ENCODE results near the gene SORCS1. TPM values are rescaled to one million over a fixed set of nuclear protein-coding genes. Genes with fewer than 3 reads are reported as not detected.

SORCS1 gene
- total RNA-seq, 4 donors from 2014 or later, result 0.40 to 5.1 (median 2.5) TPM

- Histone ChIP-seq H3K4me1 (peaks cover 0 to 2% (median 0%) of the 10 kb centered on the region in 4 donors), H3K27ac (peak overlapping the region in 2 of 4 donors; percentile 34 to 39), H3K36me3 (no peaks in the 10 kb centered on the region), H3K4me3 (peak overlapping the region; percentile 22 to 49 (median 39)), H3K27me3 (peaks cover 64% of the 10 kb centered on the region), H3K9me3 (no peaks in the 10 kb centered on the region)
- intact Hi-C loops (cut with DNase I; ENCODE audit: low total_unique reads) (no loop called here), in situ Hi-C loops (cut with MboI; ENCODE audit: low pct_ligation_motif_present in 1 of 4, low pct_unique_long_range_greater_than_20kb in 1 of 4, low sequenced_read_pairs in 3 of 4) (no loop called here)
- DNase-seq, result no peak
- 3 to 7% methylated on average over 3 to 14 of the region's 14 CpGs for WGBS, 2 donors (ENCODE audit: low coverage in 1 of 2)
- no peak for TF ChIP-seq CTCF (IDR thresholded peaks at IDR 0.05)
- TF ChIP-seq EP300 (IDR thresholded peaks at IDR 0.05; ENCODE audit: low read depth), result no peak
- no peak for TF ChIP-seq POLR2AphosphoS5 (IDR thresholded peaks at IDR 0.05)
- TF ChIP-seq POLR2A (IDR thresholded peaks at IDR 0.05), result no peak
Measured at GRCh38 chr10:107164992-107165391, 486 bp upstream of the SORCS1 start.

GRCh38 chr10:107163076-107163855 is 1.2 kb downstream of the SORCS1 start:
- TF ChIP-seq POLR2A (IDR thresholded peaks at IDR 0.05) (no peak), EP300 (IDR thresholded peaks at IDR 0.05; ENCODE audit: low read depth) (no peak), CTCF (IDR thresholded peaks at IDR 0.05) (no peak), POLR2AphosphoS5 (IDR thresholded peaks at IDR 0.05) (peak in 1 of 3 donors; percentile 8)
- intact Hi-C loops (cut with DNase I; ENCODE audit: low total_unique reads) (no loop called here), in situ Hi-C loops (cut with MboI; ENCODE audit: low pct_ligation_motif_present in 1 of 4, low pct_unique_long_range_greater_than_20kb in 1 of 4, low sequenced_read_pairs in 3 of 4) (no loop called here)
- DNase-seq, result no peak
- peak overlapping the region in 2 of 4 donors; percentile 7 to 66 for H3K27ac ChIP-seq
- WGBS, 2 donors (ENCODE audit: low coverage in 1 of 2), result 20 to 21% methylated on average over 1 to 7 of the region's 7 CpGs
- H3K4me3 ChIP-seq, result peak overlapping the region in 2 of 4 donors; percentile 37 to 49
- peaks cover 0 to 2% (median 0%) of the 10 kb centered on the region in 4 donors for H3K4me1 ChIP-seq
- H3K36me3 ChIP-seq, result no peaks in the 10 kb centered on the region
- peaks cover 60% of the 10 kb centered on the region for H3K27me3 ChIP-seq
- H3K9me3 ChIP-seq, result no peaks in the 10 kb centered on the region

- Histone ChIP-seq H3K4me1 (peaks cover 0 to 2% (median 0%) of the 10 kb centered on the region in 4 donors), H3K36me3 (no peaks in the 10 kb centered on the region), H3K4me3 (no peak overlapping the region), H3K9me3 (no peaks in the 10 kb centered on the region), H3K27ac (no peak overlapping the region), H3K27me3 (peaks cover 38% of the 10 kb centered on the region)
- intact Hi-C loops (cut with DNase I; ENCODE audit: low total_unique reads) (no loop called here), in situ Hi-C loops (cut with MboI; ENCODE audit: low pct_ligation_motif_present in 1 of 4, low pct_unique_long_range_greater_than_20kb in 1 of 4, low sequenced_read_pairs in 3 of 4) (no loop called here)
- TF ChIP-seq EP300 (IDR thresholded peaks at IDR 0.05; ENCODE audit: low read depth), result no peak
- no peak for TF ChIP-seq CTCF (IDR thresholded peaks at IDR 0.05)
- no peak for TF ChIP-seq POLR2AphosphoS5 (IDR thresholded peaks at IDR 0.05)
- TF ChIP-seq POLR2A (IDR thresholded peaks at IDR 0.05), result no peak
- DNase-seq, result no peak
- WGBS, 2 donors (ENCODE audit: low coverage in 1 of 2), result 30 to 49% methylated on average over 3 of the region's 3 CpGs
Measured at GRCh38 chr10:107160866-107161265, 3.6 kb downstream of the SORCS1 start.

- H3K4me3 ChIP-seq, result no peak overlapping the region
- H3K27ac ChIP-seq, result no peak overlapping the region
- intact Hi-C loops (cut with DNase I; ENCODE audit: low total_unique reads), result no loop called here
- in situ Hi-C loops (cut with MboI; ENCODE audit: low pct_ligation_motif_present in 1 of 4, low pct_unique_long_range_greater_than_20kb in 1 of 4, low sequenced_read_pairs in 3 of 4), result no loop called here
- DNase-seq, result no peak
- TF ChIP-seq CTCF (IDR thresholded peaks at IDR 0.05) (no peak), POLR2A (IDR thresholded peaks at IDR 0.05) (no peak), POLR2AphosphoS5 (IDR thresholded peaks at IDR 0.05) (no peak), EP300 (IDR thresholded peaks at IDR 0.05; ENCODE audit: low read depth) (no peak)
- WGBS, 2 donors (ENCODE audit: low coverage in 1 of 2), result 76% methylated on average over 4 of the region's 4 CpGs; no CpG with 5 or more reads in 1 of the 2 donors
- no peaks in the 10 kb centered on the region for H3K9me3 ChIP-seq
- H3K4me1 ChIP-seq, result peaks cover 0 to under 1% (median 0%) of the 10 kb centered on the region in 4 donors
- no peaks in the 10 kb centered on the region for H3K36me3 ChIP-seq
- H3K27me3 ChIP-seq, result peaks cover 28% of the 10 kb centered on the region
Measured at GRCh38 chr10:107159871-107160270, 4.6 kb downstream of the SORCS1 start.
